Bronchus fibroblast of lung (primary cell): ENCODE results near the gene AMH. TPM values are rescaled to one million over a fixed set of nuclear protein-coding genes. Genes with fewer than 3 reads are reported as not detected.

Source experiments
- total RNA-seq: library from RNA; depleted of rRNA; stranded (reverse); fragments of >200 nt; gene quantifications from 2 replicates; pipeline ENCODE4 v1.2.3, GENCODE V29; 2015

Gene AMH
- 0.67 TPM in 1 of 2 replicates, not detected in the other for total RNA-seq

GRCh38 chr19:2249010-2249866 is at the start of gene AMH:
TSS of gene AMH (plus strand) at chr19:2249323. CDS start at chr19:2249333, 10 bp downstream.

GRCh38 chr19:2236314-2237050 is 12.6 kb upstream of the AMH start, which contains the start of the genes PLEKHJ1 and SF3A2:
TSS of gene PLEKHJ1 (minus strand) at chr19:2236329. CDS start at chr19:2236248, 81 bp downstream.
TSS of gene SF3A2 (plus strand) at chr19:2236824. CDS start at chr19:2243419, 6,595 bp downstream.

GRCh38 chr19:2255982-2256685 is 7.0 kb downstream of the AMH start, which contains the start of gene JSRP1:
TSS of gene JSRP1 (minus strand) at chr19:2256417. CDS start at chr19:2255314, 1,103 bp downstream.

GRCh38 chr19:2282062-2282861 is 33.1 kb downstream of the AMH start, which contains the start of gene PEAK3:
TSS of gene PEAK3 (minus strand) at chr19:2282175. CDS start at chr19:2280931, 1,244 bp downstream.

Other genes starting within 250 kb of the AMH start
- gene BTBD2, start 233.6 kb upstream of the AMH start, total RNA-seq = 92.8 and 98.6 TPM in 2 replicates
- 117 and 123 TPM in 2 replicates for gene MKNK2, start 198.1 kb upstream of the AMH start, total RNA-seq
- gene MOB3A, start 153.0 kb upstream of the AMH start, total RNA-seq = 30.6 and 33.1 TPM in 2 replicates
- gene IZUMO4, start 152.4 kb upstream of the AMH start, total RNA-seq = 1.0 TPM in 2 replicates
- 97.0 and 104 TPM in 2 replicates for gene AP3D1, start 97.8 kb upstream of the AMH start, total RNA-seq
- gene DOT1L, start 85.4 kb upstream of the AMH start, total RNA-seq = 8.8 and 10.3 TPM in 2 replicates
- gene PLEKHJ1, start 13.0 kb upstream of the AMH start, total RNA-seq = 102 and 106 TPM in 2 replicates
- 35.0 and 49.1 TPM in 2 replicates for gene SF3A2, start 12.5 kb upstream of the AMH start, total RNA-seq
- gene JSRP1, start 7.1 kb downstream of the AMH start, total RNA-seq = 0.15 TPM in 1 of 2 replicates, not detected in the other
- 0.15 TPM in 1 of 2 replicates, not detected in the other for gene PEAK3, start 32.9 kb downstream of the AMH start, total RNA-seq
- gene LINGO3, start 58.8 kb downstream of the AMH start, total RNA-seq = not detected in 2 replicates
- gene LSM7, start 79.3 kb downstream of the AMH start, total RNA-seq = 273 and 358 TPM in 2 replicates
- gene SPPL2B, start 79.4 kb downstream of the AMH start, total RNA-seq = 25.1 and 33.7 TPM in 2 replicates
- not detected in 2 replicates for gene TMPRSS9, start 110.9 kb downstream of the AMH start, total RNA-seq
- 65.4 and 68.4 TPM in 2 replicates for gene TIMM13, start 178.3 kb downstream of the AMH start, total RNA-seq
- 144 and 158 TPM in 2 replicates for gene LMNB2, start 207.6 kb downstream of the AMH start, total RNA-seq
- 55.3 and 55.6 TPM in 2 replicates for gene GADD45B, start 226.8 kb downstream of the AMH start, total RNA-seq